OCI-LY1 (cell line): ENCODE data around the gene HGFAC.

Experiments
- CTCF ChIP-seq: fragments of 200-600 bp; sonication (generic), shearing (Covaris generic); IDR thresholded peaks from 2 replicates; pipeline ENCODE4 v1.5.1; 2017; ENCODE audit warnings: mild to moderate bottlenecking, antibody characterized with exemption, low read length, moderate library complexity, mixed read lengths
- EZH2 ChIP-seq: fragments of 200-600 bp; sonication (generic), shearing (Covaris generic); IDR thresholded peaks from 2 replicates; pipeline ENCODE4 v1.8.0; 2017; ENCODE audit warnings: borderline replicate concordance, mixed run types, mild to moderate bottlenecking, antibody characterized with exemption, low read length, moderate library complexity, mixed read lengths

GRCh38 chr4:3482707-3483106 is 40.9 kb downstream of the HGFAC start:
- TF ChIP-seq CTCF = no peak
- no peak for TF ChIP-seq EZH2
